Activated CD4-positive, alpha-beta memory T cell treated with anti-CD3 and anti-CD28 coated beads, Interleukin-2, amount 10 ng/mL, durations not matched to agents 7 days and 5 days (primary cell): ENCODE data around the gene MTARC2. TPM values are rescaled to one million over a fixed set of nuclear protein-coding genes. Genes with fewer than 3 reads are reported as not detected.

Experiments used
- CTCF ChIA-PET: fragments of 350-600 bp; sonication (Branson Sonifier 250); formaldehyde crosslinking; loops from one replicate; lab custom pipeline; 2021; ENCODE audit warnings: antibody characterized with exemption, inconsistent platforms; lab: Charles Lee
- POLR2A ChIA-PET: fragments of 350-600 bp; sonication (Branson Sonifier 250); formaldehyde crosslinking; loops from one replicate; lab custom pipeline; 2021; ENCODE audit warnings: antibody characterized with exemption; lab: Charles Lee
- DNase-seq: peaks from one replicate; pipeline ENCODE4 v3.0.0-alpha.2; 2020
- H3K27ac Mint-ChIP-seq: one replicate; pipeline ENCODE4 v1.8.0; 2021; ENCODE audit warnings: mild to moderate bottlenecking, mixed read lengths
- H3K27me3 Mint-ChIP-seq: one replicate; pipeline ENCODE4 v1.8.0; 2021; ENCODE audit warnings: mixed read lengths
- H3K36me3 Mint-ChIP-seq: one replicate; pipeline ENCODE4 v1.8.0; 2021; ENCODE audit warnings: low read depth, mixed read lengths
- H3K4me1 Mint-ChIP-seq: one replicate; pipeline ENCODE4 v1.8.0; 2021; ENCODE audit warnings: mixed read lengths
- H3K4me3 Mint-ChIP-seq: one replicate; pipeline ENCODE4 v1.8.0; 2021; ENCODE audit warnings: mild to moderate bottlenecking, mixed read lengths
- H3K9me3 Mint-ChIP-seq: one replicate; pipeline ENCODE4 v1.8.0; 2021; ENCODE audit warnings: mixed read lengths
- total RNA-seq, 2 experiments: library from RNA; stranded (reverse); gene quantifications; one replicate each; pipeline ENCODE4 v1.2.3, GENCODE V29; 2021

The MTARC2 gene
- total RNA-seq, 2 experiments from 2014 or later = not detected

- H3K9me3 Mint-ChIP-seq = no peaks in the 10 kb centered on the region
- ChIA-PET CTCF (interaction anchor here (1.2 kb wide), 1 partner anchor 16 kb away, joined by 4 read pairs; no protein-coding TSS in a partner anchor), POLR2A (no interaction called here)
- no peaks in the 10 kb centered on the region for H3K36me3 Mint-ChIP-seq
- no peak for DNase-seq
- H3K4me1 Mint-ChIP-seq = no peaks in the 10 kb centered on the region
- H3K27ac Mint-ChIP-seq = no peak overlapping the region
- H3K4me3 Mint-ChIP-seq = no peak overlapping the region
- H3K27me3 Mint-ChIP-seq = peaks cover 11% of the 10 kb centered on the region
Measured at GRCh38 chr1:220759147-220759546, 11.0 kb downstream of the MTARC2 start.

GRCh38 chr1:220761688-220762427 is 13.7 kb downstream of the MTARC2 start:
- Mint-ChIP-seq H3K36me3 (no peaks in the 10 kb centered on the region), H3K4me1 (no peaks in the 10 kb centered on the region), H3K9me3 (no peaks in the 10 kb centered on the region), H3K27me3 (peaks cover 11% of the 10 kb centered on the region), H3K27ac (no peak overlapping the region), H3K4me3 (no peak overlapping the region)
- DNase-seq = no peak
- ChIA-PET CTCF (no interaction called here), POLR2A (no interaction called here)

- CTCF ChIA-PET = interaction anchor here (1.1 to 1.2 kb wide), 2 partner anchors 8 to 9 kb away, joined by 3 read pairs; no protein-coding TSS in a partner anchor
- no peak overlapping the region for H3K27ac Mint-ChIP-seq
- H3K9me3 Mint-ChIP-seq = no peaks in the 10 kb centered on the region
- no peaks in the 10 kb centered on the region for H3K4me1 Mint-ChIP-seq
- peaks cover 7% of the 10 kb centered on the region for H3K27me3 Mint-ChIP-seq
- no peak for DNase-seq
- H3K4me3 Mint-ChIP-seq = no peak overlapping the region
- no peaks in the 10 kb centered on the region for H3K36me3 Mint-ChIP-seq
- POLR2A ChIA-PET = no interaction called here
Measured at GRCh38 chr1:220764757-220765156, 16.6 kb downstream of the MTARC2 start.

- Mint-ChIP-seq H3K27ac (no peak overlapping the region), H3K36me3 (no peaks in the 10 kb centered on the region), H3K4me3 (no peak overlapping the region), H3K4me1 (no peaks in the 10 kb centered on the region), H3K27me3 (no peaks in the 10 kb centered on the region), H3K9me3 (no peaks in the 10 kb centered on the region)
- ChIA-PET POLR2A (no interaction called here), CTCF (interaction anchor here (1.4 kb wide), 1 partner anchor 9 kb away, joined by 3 read pairs; no protein-coding TSS in a partner anchor)
- DNase-seq = no peak
Measured at GRCh38 chr1:220767312-220768125, 19.4 kb downstream of the MTARC2 start.

- Mint-ChIP-seq H3K9me3 (no peaks in the 10 kb centered on the region), H3K27ac (no peak overlapping the region), H3K27me3 (no peaks in the 10 kb centered on the region), H3K4me1 (no peaks in the 10 kb centered on the region), H3K36me3 (no peaks in the 10 kb centered on the region), H3K4me3 (no peak overlapping the region)
- POLR2A ChIA-PET = no interaction called here
- DNase-seq = no peak
- CTCF ChIA-PET = interaction anchor here (1.4 kb wide), 1 partner anchor 8 kb away, joined by 3 read pairs; no protein-coding TSS in a partner anchor
Measured at GRCh38 chr1:220768126-220768601, 20.0 kb downstream of the MTARC2 start.

- no peaks in the 10 kb centered on the region for H3K36me3 Mint-ChIP-seq
- no peaks in the 10 kb centered on the region for H3K9me3 Mint-ChIP-seq
- ChIA-PET POLR2A (no interaction called here), CTCF (interaction anchor here (1.4 kb wide), 1 partner anchor 7 kb away, joined by 3 read pairs; no protein-coding TSS in a partner anchor)
- H3K27ac Mint-ChIP-seq = no peak overlapping the region
- no peak for DNase-seq
- no peak overlapping the region for H3K4me3 Mint-ChIP-seq
- no peaks in the 10 kb centered on the region for H3K27me3 Mint-ChIP-seq
- no peaks in the 10 kb centered on the region for H3K4me1 Mint-ChIP-seq
Measured at GRCh38 chr1:220769205-220769604, 21.1 kb downstream of the MTARC2 start.

GRCh38 chr1:220770245-220770913 is 22.3 kb downstream of the MTARC2 start:
- Mint-ChIP-seq H3K4me3 (no peak overlapping the region), H3K4me1 (no peaks in the 10 kb centered on the region), H3K9me3 (no peaks in the 10 kb centered on the region), H3K27ac (no peak overlapping the region), H3K36me3 (no peaks in the 10 kb centered on the region), H3K27me3 (no peaks in the 10 kb centered on the region)
- DNase-seq = no peak
- ChIA-PET CTCF (no interaction called here), POLR2A (no interaction called here)

GRCh38 chr1:220772846-220773245 is 24.7 kb downstream of the MTARC2 start:
- Mint-ChIP-seq H3K27ac (no peak overlapping the region), H3K36me3 (no peaks in the 10 kb centered on the region), H3K4me3 (no peak overlapping the region), H3K9me3 (no peaks in the 10 kb centered on the region), H3K27me3 (no peaks in the 10 kb centered on the region), H3K4me1 (no peaks in the 10 kb centered on the region)
- ChIA-PET POLR2A (no interaction called here), CTCF (interaction anchor here (1.3 to 1.8 kb wide), 3 partner anchors 8 to 492 kb away, joined by 3 to 5 read pairs (median 3); no protein-coding TSS in a partner anchor)
- no peak for DNase-seq

GRCh38 chr1:220775240-220775853 is 27.2 kb downstream of the MTARC2 start:
- POLR2A ChIA-PET = no interaction called here
- H3K4me3 Mint-ChIP-seq = no peak overlapping the region
- no peaks in the 10 kb centered on the region for H3K36me3 Mint-ChIP-seq

GRCh38 chr1:220776254-220776653 is 28.1 kb downstream of the MTARC2 start:
- DNase-seq = no peak
- CTCF ChIA-PET = interaction anchor here (1.0 to 1.7 kb wide), 11 partner anchors 8 to 587 kb away, joined by 3 to 5 read pairs (median 3); partner anchors contain the start of gene MTARC1
- no peak overlapping the region for H3K27ac Mint-ChIP-seq
- POLR2A ChIA-PET = no interaction called here
- no peaks in the 10 kb centered on the region for H3K36me3 Mint-ChIP-seq
- no peaks in the 10 kb centered on the region for H3K4me1 Mint-ChIP-seq
- no peak overlapping the region for H3K4me3 Mint-ChIP-seq
- H3K27me3 Mint-ChIP-seq = no peaks in the 10 kb centered on the region
- no peaks in the 10 kb centered on the region for H3K9me3 Mint-ChIP-seq

More at GRCh38 chr1:220775240-220775853, 27.2 kb downstream of the MTARC2 start:
- DNase-seq = peak; percentile 29
- CTCF ChIA-PET = interaction anchor here (0.6 to 1.7 kb wide), 15 partner anchors 11 to 585 kb away, joined by 3 to 6 read pairs (median 3); partner anchors contain the start of gene MTARC1
- Mint-ChIP-seq H3K9me3 (no peaks in the 10 kb centered on the region), H3K27me3 (no peaks in the 10 kb centered on the region), H3K27ac (no peak overlapping the region), H3K4me1 (no peaks in the 10 kb centered on the region)

- ChIA-PET CTCF (interaction anchor here (1.0 to 1.7 kb wide), 11 partner anchors 9 to 587 kb away, joined by 3 to 7 read pairs (median 3); partner anchors contain the start of genes C1orf115 and MTARC1), POLR2A (no interaction called here)
- DNase-seq = peak; percentile 66
- H3K27ac Mint-ChIP-seq = no peak overlapping the region
- peaks cover 3% of the 10 kb centered on the region for H3K27me3 Mint-ChIP-seq
- no peak overlapping the region for H3K4me3 Mint-ChIP-seq
- H3K9me3 Mint-ChIP-seq = no peaks in the 10 kb centered on the region
- H3K36me3 Mint-ChIP-seq = no peaks in the 10 kb centered on the region
- H3K4me1 Mint-ChIP-seq = no peaks in the 10 kb centered on the region
Measured at GRCh38 chr1:220776720-220777326, 28.7 kb downstream of the MTARC2 start.

GRCh38 chr1:220783453-220783852 is 35.3 kb downstream of the MTARC2 start:
- DNase-seq = no peak
- ChIA-PET CTCF (no interaction called here), POLR2A (no interaction called here)
- H3K27me3 Mint-ChIP-seq = peaks cover 55% of the 10 kb centered on the region
- H3K9me3 Mint-ChIP-seq = no peaks in the 10 kb centered on the region
- no peaks in the 10 kb centered on the region for H3K4me1 Mint-ChIP-seq
- no peaks in the 10 kb centered on the region for H3K36me3 Mint-ChIP-seq
- no peak overlapping the region for H3K4me3 Mint-ChIP-seq
- H3K27ac Mint-ChIP-seq = no peak overlapping the region
